ENCODE results near the gene TSC2.

DNA sequence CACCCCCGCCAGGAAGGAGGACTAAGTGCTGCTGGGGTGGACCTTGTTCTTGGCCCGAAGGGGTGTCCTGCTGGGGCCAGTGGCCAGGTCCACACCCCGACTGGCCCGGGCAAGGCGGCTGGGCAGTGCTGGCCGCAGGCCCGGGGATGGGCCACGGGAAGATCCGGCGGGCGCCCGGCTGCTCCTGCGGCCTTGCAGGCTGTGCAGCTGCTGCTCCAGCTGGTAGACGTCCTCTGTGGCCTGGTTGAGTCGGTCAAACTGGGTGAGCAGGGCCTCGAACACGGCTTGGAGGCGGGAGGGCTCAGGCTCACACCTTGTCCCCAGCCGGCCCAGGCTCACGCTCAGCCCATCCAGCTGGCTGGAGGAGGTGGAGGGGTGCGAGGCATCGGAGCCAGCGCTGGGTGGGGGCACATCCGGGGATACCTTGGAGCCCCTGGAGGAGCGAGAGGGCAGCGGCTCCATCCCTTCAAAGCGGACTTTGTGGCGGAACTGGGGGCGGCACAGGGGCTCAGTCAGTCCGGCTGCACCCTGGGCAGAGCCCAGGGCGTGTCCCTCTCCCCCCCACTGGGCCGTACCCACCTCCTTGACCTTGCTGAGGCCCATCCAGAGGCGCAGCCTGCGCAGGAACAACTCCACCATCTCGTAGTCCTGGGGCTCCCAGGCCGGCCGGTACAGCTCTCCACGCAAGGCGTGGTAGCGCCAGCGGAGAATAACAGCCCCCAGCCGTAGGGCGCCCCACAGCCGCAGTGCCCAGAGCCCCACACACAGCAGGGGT lies 42.1 kb downstream of the TSC2 start:
- TF ChIP-seq, protein P1, sequence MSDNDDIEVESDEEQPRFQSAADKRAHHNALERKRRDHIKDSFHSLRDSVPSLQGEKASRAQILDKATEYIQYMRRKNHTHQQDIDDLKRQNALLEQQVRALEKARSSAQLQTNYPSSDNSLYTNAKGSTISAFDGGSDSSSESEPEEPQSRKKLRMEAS (IDR thresholded peaks at IDR 0.05; ENCODE audit: insufficient read depth, insufficient read length), result no peak
- TF ChIP-seq, protein P2, sequence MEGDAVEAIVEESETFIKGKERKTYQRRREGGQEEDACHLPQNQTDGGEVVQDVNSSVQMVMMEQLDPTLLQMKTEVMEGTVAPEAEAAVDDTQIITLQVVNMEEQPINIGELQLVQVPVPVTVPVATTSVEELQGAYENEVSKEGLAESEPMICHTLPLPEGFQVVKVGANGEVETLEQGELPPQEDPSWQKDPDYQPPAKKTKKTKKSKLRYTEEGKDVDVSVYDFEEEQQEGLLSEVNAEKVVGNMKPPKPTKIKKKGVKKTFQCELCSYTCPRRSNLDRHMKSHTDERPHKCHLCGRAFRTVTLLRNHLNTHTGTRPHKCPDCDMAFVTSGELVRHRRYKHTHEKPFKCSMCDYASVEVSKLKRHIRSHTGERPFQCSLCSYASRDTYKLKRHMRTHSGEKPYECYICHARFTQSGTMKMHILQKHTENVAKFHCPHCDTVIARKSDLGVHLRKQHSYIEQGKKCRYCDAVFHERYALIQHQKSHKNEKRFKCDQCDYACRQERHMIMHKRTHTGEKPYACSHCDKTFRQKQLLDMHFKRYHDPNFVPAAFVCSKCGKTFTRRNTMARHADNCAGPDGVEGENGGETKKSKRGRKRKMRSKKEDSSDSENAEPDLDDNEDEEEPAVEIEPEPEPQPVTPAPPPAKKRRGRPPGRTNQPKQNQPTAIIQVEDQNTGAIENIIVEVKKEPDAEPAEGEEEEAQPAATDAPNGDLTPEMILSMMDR (IDR thresholded peaks at IDR 0.05; ENCODE audit: extremely low read depth in 1 of 2, insufficient read depth in 1 of 2, low read depth in 1 of 2, low read length in 2 of 2), result no peak
- peak; percentile 17 for TF ChIP-seq POLR2AphosphoS5 (IDR thresholded peaks at IDR 0.05; ENCODE audit: insufficient read depth, low read depth, low read length)

All from endothelial cell of umbilical vein (primary cell).